Epithelial cell of esophagus (primary cell): Measurements from ENCODE around the gene HPS3.

Source experiments
- DNase-seq: peaks from one replicate; pipeline ENCODE4 v3.0.0; 2010; ENCODE audit warnings: low read depth
- H3K4me3 ChIP-seq: 2 replicates; pipeline ENCODE4 v1.5.1; 2011; ENCODE audit warnings: mild to moderate bottlenecking, low read length, control low read depth
- TF ChIP-seq, protein P1 (sequence below): IDR thresholded peaks from 2 replicates; pipeline ENCODE4 v1.5.1; 2011; ENCODE audit warnings: low read depth, mild to moderate bottlenecking, low read length, control low read depth, inconsistent platforms; ENCODE audit not compliant: insufficient read depth; ENCODE audit errors: missing control alignments

Gene HPS3

DNA sequence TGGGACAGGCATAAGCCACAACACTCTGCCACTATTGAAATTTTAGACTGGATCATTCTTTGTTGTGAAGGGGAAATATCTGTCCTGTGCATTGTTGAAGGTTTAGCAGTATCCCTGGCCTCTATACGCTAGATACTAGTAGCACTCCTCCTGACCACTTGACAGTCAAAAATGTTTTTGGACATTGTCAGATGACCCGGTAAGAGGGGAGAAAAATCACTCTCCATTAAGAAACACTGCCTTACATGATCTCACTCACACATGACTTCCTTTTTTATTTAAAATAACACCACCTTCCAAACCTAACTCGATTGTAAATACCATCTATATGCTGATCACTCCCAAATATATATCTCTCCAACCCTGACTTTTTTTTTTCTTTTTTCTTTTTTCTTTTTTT is 27.8 kb upstream of the HPS3 start:
- H3K4me3 ChIP-seq, result no peak overlapping the region
- DNase-seq, result no peak
- TF ChIP-seq, protein P1, sequence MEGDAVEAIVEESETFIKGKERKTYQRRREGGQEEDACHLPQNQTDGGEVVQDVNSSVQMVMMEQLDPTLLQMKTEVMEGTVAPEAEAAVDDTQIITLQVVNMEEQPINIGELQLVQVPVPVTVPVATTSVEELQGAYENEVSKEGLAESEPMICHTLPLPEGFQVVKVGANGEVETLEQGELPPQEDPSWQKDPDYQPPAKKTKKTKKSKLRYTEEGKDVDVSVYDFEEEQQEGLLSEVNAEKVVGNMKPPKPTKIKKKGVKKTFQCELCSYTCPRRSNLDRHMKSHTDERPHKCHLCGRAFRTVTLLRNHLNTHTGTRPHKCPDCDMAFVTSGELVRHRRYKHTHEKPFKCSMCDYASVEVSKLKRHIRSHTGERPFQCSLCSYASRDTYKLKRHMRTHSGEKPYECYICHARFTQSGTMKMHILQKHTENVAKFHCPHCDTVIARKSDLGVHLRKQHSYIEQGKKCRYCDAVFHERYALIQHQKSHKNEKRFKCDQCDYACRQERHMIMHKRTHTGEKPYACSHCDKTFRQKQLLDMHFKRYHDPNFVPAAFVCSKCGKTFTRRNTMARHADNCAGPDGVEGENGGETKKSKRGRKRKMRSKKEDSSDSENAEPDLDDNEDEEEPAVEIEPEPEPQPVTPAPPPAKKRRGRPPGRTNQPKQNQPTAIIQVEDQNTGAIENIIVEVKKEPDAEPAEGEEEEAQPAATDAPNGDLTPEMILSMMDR, result no peak

DNA sequence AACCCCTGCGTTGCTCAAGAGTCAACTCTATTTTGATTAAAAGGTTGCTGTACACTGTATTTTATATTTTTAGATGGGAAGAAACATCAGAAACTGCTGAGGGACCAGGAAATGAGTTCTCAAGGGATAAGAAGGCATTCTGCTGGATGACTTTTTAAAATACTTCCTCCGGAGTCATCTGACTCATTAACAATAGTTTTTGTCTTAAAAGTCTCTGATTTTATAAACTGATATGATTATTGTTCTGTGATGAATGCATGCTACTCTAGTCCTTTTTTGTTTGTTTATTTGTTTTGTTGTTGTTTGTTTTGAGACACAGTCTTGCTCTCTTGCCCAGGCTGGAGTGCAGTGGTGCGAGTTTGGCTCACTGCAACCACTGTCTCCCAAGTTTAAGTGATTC is 25.0 kb upstream of the HPS3 start:
- DNase-seq, result no peak
- no peak overlapping the region for H3K4me3 ChIP-seq
- TF ChIP-seq, protein P1, result no peak

DNA sequence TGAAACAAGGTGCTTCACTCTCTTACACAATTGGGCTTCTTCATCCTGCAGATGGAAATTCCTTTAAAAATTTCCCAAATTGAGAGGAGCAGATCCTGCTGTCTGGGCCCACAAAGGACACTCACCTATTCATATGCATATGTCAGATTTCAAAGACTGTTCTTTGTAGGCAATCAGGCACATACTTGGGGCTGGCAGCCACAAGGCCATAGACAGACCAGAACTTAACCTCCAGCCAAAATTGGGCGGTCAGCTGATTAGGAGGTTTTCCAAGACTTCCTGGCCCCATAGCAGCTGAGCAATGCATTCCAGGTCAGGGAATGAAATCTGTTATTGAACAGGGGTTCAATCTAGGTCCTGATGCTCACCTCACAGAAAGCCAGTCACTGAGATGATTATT is 15.0 kb upstream of the HPS3 start:
- no peak overlapping the region for H3K4me3 ChIP-seq
- no peak for DNase-seq
- TF ChIP-seq, protein P1, result no peak

DNA sequence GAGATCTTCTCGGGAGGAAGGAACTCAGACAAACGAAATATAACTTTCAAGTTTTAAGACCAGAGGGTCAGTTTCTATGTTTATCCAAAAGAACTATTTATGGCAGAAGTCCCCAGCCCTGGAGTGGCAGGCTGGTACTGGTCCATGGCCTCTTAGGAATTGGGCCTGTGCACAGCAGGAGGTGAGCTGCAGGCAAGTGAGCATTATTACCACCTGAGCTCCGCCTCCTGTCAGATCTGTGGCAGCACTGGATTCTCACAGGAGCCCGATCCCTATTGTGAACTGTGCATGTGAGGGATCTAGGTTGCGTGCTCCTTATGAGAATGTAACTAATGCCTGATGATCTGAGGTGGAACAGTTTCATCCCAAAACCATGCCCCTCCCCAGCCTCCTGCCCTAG is 14.3 kb upstream of the HPS3 start:
- no peak overlapping the region for H3K4me3 ChIP-seq
- TF ChIP-seq, protein P1, result no peak
- no peak for DNase-seq

DNA sequence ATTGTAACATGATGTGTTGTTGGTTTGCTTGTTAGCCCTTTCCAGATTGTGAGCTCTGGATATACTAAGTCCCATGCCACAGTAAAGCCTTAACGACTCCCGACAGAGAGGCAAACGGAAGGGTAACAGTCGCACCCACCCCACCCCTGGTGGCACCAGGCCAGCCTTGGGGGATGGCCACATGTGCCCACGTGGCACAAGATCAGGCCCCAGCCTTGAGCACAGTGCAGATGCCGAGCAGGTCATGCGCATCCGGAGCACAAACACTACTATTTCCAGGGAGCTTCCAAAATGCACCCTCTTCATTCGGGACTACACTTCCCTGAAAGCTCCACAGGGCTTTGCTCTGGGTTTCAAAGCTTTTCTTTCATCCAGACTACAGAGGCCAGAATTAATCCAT is 10.7 kb upstream of the HPS3 start:
- H3K4me3 ChIP-seq, result no peak overlapping the region
- DNase-seq, result no peak
- TF ChIP-seq, protein P1, result no peak

DNA sequence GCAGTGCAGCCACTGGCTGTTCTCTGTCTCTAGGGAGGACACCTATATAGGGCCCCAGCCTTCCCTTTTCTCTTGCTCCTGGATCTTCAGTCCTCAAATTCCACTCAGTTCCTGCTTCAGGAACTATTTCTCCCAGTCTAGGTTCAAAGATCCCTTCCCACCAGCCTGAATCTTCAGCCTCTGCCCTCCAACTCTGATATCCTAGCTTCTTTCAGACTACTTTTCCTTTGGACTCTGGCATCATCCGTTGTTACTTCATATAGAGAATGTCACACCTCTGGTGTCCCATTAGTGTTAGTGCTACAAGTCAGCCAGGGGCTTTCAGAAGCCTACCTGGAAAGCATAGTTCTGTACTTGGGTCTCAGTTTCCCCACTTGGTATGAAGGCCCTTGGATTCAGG is 10.0 kb upstream of the HPS3 start:
- no peak for DNase-seq
- H3K4me3 ChIP-seq, result no peak overlapping the region
- TF ChIP-seq, protein P1, result no peak

DNA sequence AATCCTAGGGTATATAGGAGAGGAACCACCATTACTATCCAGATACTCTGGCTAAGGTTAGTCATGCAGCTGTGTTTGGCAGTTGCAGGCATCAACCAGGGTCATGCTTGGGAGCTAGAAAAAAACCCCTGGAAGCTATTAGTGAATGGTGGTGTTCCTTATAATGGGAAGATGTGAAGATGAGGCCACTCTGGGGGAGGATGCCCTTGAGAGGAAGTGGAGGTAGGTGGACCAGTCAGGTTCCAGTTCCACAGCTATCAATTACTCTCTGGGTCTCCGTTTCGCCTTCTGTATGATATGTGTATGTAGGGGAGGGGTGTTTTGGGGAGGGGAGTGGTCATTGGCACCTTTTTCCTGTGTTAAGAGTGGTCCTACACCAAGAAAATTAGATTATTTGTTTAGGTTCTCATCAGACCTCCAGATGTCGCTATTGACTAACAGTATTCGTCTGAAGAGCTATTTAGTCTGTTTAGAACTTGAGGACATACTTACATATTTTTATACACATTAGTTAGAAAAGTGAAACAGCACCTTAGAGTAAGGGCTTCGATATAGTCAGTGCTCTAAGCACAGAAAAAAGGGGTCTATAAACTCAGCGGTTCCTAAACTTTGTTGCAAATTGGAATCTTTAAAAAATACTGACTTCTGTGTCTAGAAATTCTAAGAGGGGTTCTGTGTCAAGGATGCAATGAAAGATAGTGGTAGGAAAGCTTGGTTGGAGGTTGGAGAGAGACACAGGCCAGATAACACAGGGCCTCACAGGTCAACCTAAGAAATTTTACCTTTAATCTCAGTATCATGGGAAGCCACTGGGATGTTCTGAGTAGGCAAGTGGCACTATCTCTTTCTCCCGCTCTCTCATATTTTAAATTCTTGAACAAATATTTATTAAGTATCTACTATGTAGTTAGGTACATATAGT is 9.1 kb upstream of the HPS3 start:
- TF ChIP-seq, protein P1, result peak; percentile 52
- DNase-seq, result peak; percentile 70
- H3K4me3 ChIP-seq, result no peak overlapping the region
